HepG2 (cell line): ENCODE results near the gene LPIN3. TPM values are rescaled to one million over a fixed set of nuclear protein-coding genes. Genes with fewer than 3 reads are reported as not detected.

Experiments
- ATF3 ChIP-seq: sonication (generic); formaldehyde crosslinking; IDR thresholded peaks from 2 replicates; pipeline ENCODE4 v1.4.0; 2020; ENCODE audit warnings: missing genetic modification reagents
- CTCF ChIP-seq: sonication (generic); formaldehyde crosslinking; IDR thresholded peaks from 2 replicates; pipeline ENCODE4 v1.5.0; 2020; ENCODE audit warnings: mild to moderate bottlenecking, missing genetic modification reagents, moderate library complexity
- DRAP1 ChIP-seq: IDR thresholded peaks from 2 replicates; pipeline ENCODE4 v1.6.1; 2016; ENCODE audit warnings: missing genetic modification reagents, missing compliant biosample characterization
- FLYWCH1 ChIP-seq: sonication (generic); formaldehyde crosslinking; IDR thresholded peaks from 2 replicates; pipeline ENCODE4 v1.8.1; 2023; ENCODE audit warnings: mild to moderate bottlenecking, missing genetic modification reagents
- MIER3 ChIP-seq: IDR thresholded peaks from 2 replicates; pipeline ENCODE4 v1.6.1; 2016; ENCODE audit warnings: missing compliant biosample characterization, borderline replicate concordance
- NBN ChIP-seq: fragments of 450-650 bp; conservative IDR thresholded peaks from 2 replicates; pipeline ENCODE4 v1.6.1; 2017
- NCOA5 ChIP-seq: sonication (generic); formaldehyde crosslinking; IDR thresholded peaks from 2 replicates; pipeline ENCODE4 v1.4.0; 2020; ENCODE audit warnings: missing genetic modification reagents
- NFKBIZ ChIP-seq: IDR thresholded peaks from 2 replicates; pipeline ENCODE4 v1.6.1; 2018; ENCODE audit warnings: missing genetic modification reagents, missing compliant biosample characterization
- NONO ChIP-seq, 2 experiments: fragments of 450-650 bp in 1 of 2; sonication (generic) in 1 of 2; formaldehyde crosslinking in 1 of 2; IDR thresholded peaks in 1 of 2; conservative IDR thresholded peaks in 1 of 2; 2 replicates each; pipeline versions ENCODE4 v1.6.1 to v1.8.0; 2017 to 2022; ENCODE audit warnings: mild to moderate bottlenecking in 1 of 2, missing genetic modification reagents in 1 of 2, moderate library complexity in 1 of 2
- NR1H2 ChIP-seq: sonication (generic); formaldehyde crosslinking; IDR thresholded peaks from 2 replicates; pipeline ENCODE4 v1.8.1; 2022; ENCODE audit warnings: low read depth, missing genetic modification reagents, borderline replicate concordance
- PRMT3 ChIP-seq: sonication (generic); formaldehyde crosslinking; IDR thresholded peaks from 2 replicates; pipeline ENCODE4 v1.8.1; 2022; ENCODE audit warnings: low read depth, mild to moderate bottlenecking, moderate library complexity, missing genetic modification reagents, borderline replicate concordance
- TARDBP ChIP-seq: sonication (generic); formaldehyde crosslinking; IDR thresholded peaks from 2 replicates; pipeline ENCODE4 v1.8.0; 2022; ENCODE audit warnings: mild to moderate bottlenecking, missing genetic modification reagents
- YY1 ChIP-seq: IDR thresholded peaks from 2 replicates; pipeline ENCODE4 v1.6.1; 2011; ENCODE audit warnings: low read length, low read depth, moderate library complexity, mild to moderate bottlenecking; ENCODE audit not compliant: insufficient read depth, insufficient replicate concordance
- ZNF142 ChIP-seq: sonication (generic); formaldehyde crosslinking; IDR thresholded peaks from 2 replicates; pipeline ENCODE4 v1.4.0; 2020; ENCODE audit warnings: missing genetic modification reagents
- ZNF543 ChIP-seq: sonication (generic); formaldehyde crosslinking; IDR thresholded peaks from 2 replicates; pipeline ENCODE4 v1.4.0; 2020; ENCODE audit warnings: mild to moderate bottlenecking, missing genetic modification reagents
- ZNF546 ChIP-seq: sonication (generic); formaldehyde crosslinking; conservative IDR thresholded peaks from 2 replicates; pipeline ENCODE4 v1.8.1; 2023; ENCODE audit warnings: mild to moderate bottlenecking, missing genetic modification reagents
- ZNF672 ChIP-seq: sonication (generic); formaldehyde crosslinking; IDR thresholded peaks from 2 replicates; pipeline ENCODE4 v1.8.1; 2022; ENCODE audit warnings: missing genetic modification reagents
- ZNF790 ChIP-seq: sonication (generic); formaldehyde crosslinking; IDR thresholded peaks from 2 replicates; pipeline ENCODE4 v1.8.0; 2022; ENCODE audit warnings: missing genetic modification reagents, mild to moderate bottlenecking, borderline replicate concordance
- polyA plus RNA-seq, 8 experiments: library from polyadenylated mRNA; depleted of rRNA in 3 of 8; stranded (reverse) in 7 of 8; unstranded in 1 of 8; fragments of >200 nt; fragmentation: Illumina TruSeq in 4 of 8; extraction: Trizol in 4 of 8; gene quantifications; 2 replicates each; pipeline versions ENCODE4 v1.2.1 to v1.2.3, GENCODE V29; 2011 to 2016; ENCODE audit warnings: low read depth in 4 of 8, missing spikeins in 1 of 8, mixed read lengths in 1 of 8; ENCODE audit not compliant: insufficient read depth in 1 of 8
- total RNA-seq, 5 experiments: library from RNA; depleted of rRNA; stranded (reverse); fragments of >200 nt; fragmentation: Illumina TruSeq; extraction: Trizol; gene quantifications; 2 replicates each; pipeline ENCODE4 v1.2.3, GENCODE V29; 2016; ENCODE audit warnings: low read depth in 1 of 5

LPIN3 gene
- total and polyA plus RNA-seq, 2 of the 13 experiments (the other 11 are each of a cell fraction or from before 2014, with no cell fraction given): 14.2 to 28.6 TPM

GRCh38 chr20:41316602-41317545, 23.7 kb upstream of the LPIN3 start (continued):
- TF ChIP-seq NR1H2 (no peak), MIER3 (CRISPR knock-in tag) (0 out of 2 replicates have a peak, but pooled peaks have one; percentile 50), PRMT3 (no peak), ZNF543 (CRISPR knock-in tag) (peak; percentile 81; the same call in 1 of the 2 replicates), TARDBP (CRISPR knock-in tag) (no peak), CTCF (CRISPR knock-in tag) (no peak), ZNF790 (CRISPR knock-in tag) (0 out of 2 replicates have a peak, but pooled peaks have one; percentile 45), NFKBIZ (CRISPR knock-in tag) (no peak), NONO (IDR thresholded peaks at IDR 0.05) (no peak), NONO (CRISPR knock-in tag; conservative IDR thresholded peaks at IDR 0.05) (peak; percentile 86), YY1 (peak; percentile 53), NCOA5 (CRISPR knock-in tag) (no peak), FLYWCH1 (CRISPR knock-in tag) (no peak), ZNF546 (CRISPR knock-in tag) (peak; percentile 76), DRAP1 (CRISPR knock-in tag) (peak; percentile 20; the same call in 1 of the 2 replicates), ZNF672 (CRISPR knock-in tag) (peak; percentile 90; the same call in 1 of the 2 replicates), ZNF142 (peak; percentile 74; the same call in 1 of the 2 replicates), NBN (no peak), ATF3 (CRISPR knock-in tag) (no peak)
